ENCODE measurements around the gene BAAT.

DNA sequence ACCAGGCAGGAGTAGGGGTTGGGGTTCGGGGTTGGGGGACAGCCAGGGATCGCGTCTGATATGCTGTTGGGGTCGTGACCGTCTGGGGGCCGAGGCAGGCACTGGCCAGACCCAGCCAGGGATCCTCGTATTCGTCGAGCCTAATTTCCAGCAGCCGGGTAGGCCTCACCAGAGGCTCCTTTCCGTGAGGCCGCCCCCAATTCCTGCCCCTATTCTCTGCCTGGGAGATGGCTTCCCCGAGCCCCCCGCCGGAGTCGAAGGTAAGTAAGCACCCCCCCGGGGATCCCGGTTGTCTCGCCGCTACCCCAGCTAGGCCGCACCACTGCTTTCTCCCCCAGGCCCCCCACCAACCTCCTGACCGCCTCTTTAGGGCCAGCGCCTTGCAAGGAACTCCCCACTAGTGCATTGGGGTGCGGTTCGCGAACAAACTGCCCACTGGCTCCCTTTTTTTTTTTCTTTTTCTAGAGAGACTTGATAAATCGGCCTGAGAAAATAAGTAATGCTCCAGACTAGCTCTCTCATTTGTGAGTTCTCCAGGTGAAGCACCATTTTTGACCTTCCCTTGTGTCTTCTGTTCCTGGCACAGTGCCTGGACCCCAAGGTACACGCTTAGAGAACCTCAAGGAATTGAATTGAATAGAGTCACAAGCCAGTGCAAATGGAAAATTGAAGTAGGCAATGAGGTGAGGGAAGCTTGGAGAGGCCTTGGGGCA, 14.3 kb upstream of the BAAT start:
- TF ChIP-seq, protein P1, sequence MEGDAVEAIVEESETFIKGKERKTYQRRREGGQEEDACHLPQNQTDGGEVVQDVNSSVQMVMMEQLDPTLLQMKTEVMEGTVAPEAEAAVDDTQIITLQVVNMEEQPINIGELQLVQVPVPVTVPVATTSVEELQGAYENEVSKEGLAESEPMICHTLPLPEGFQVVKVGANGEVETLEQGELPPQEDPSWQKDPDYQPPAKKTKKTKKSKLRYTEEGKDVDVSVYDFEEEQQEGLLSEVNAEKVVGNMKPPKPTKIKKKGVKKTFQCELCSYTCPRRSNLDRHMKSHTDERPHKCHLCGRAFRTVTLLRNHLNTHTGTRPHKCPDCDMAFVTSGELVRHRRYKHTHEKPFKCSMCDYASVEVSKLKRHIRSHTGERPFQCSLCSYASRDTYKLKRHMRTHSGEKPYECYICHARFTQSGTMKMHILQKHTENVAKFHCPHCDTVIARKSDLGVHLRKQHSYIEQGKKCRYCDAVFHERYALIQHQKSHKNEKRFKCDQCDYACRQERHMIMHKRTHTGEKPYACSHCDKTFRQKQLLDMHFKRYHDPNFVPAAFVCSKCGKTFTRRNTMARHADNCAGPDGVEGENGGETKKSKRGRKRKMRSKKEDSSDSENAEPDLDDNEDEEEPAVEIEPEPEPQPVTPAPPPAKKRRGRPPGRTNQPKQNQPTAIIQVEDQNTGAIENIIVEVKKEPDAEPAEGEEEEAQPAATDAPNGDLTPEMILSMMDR (IDR thresholded peaks at IDR 0.05), result no peak
- no peak for TF ChIP-seq POLR2A (IDR thresholded peaks at IDR 0.05)
